ENCODE results near the gene MYO1E. TPM values are rescaled to one million over a fixed set of nuclear protein-coding genes. Genes with fewer than 3 reads are reported as not detected.

Gene MYO1E
- polyA plus RNA-seq, 1 donor = 126 TPM

DNA sequence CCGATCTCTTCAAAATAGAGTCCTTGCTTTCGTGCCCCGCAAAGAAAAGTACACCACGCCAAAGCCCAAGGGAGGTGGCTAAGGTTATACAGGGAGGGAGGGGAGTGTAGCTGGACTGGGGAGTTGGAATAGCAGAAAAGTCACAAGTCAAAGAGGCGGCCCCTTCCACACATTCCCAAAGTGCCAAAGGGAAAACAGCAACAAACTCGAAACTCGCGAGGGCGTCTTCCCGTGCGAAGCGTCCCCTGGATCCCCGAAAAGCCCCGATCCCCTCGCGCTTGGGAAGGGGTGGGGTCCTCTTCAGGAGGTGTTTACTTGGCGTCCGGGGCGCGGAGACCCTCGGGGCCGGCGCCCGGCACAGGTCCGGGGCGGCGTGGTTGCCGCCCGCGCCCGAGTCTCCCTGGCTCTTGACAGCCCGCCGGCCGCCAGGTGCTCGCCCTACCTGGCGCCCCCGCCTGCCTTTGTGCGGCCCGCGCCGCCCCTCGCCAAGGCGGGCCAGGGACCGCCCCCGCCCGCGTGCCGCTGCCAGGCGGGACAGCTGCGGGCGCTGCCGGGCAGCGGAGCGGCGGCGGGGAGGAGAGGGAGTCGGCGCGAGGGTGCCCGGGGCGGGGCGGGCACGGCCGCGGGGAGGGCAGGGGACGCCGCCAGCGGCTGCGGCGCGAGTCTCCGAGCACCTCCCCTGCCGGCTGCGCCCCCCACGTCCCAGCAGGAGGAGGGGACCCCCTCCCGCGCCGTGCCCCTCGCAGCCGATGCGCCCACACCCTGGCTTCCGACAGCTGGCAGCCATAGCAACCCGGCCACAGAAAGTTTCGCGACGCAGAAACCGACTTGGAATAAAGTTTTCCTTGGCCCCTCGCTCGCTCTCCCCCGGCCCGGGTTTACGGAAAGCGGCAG, 966 bp downstream of the MYO1E start:
- Histone ChIP-seq H3K4me3 (ENCODE audit: low read length) (peak overlapping the region; percentile 95), H3K27ac (ENCODE audit: low read length) (peak overlapping the region; percentile 96), H3K36me3 (ENCODE audit: control insufficient read depth, insufficient read depth, low read length) (no peaks in the 10 kb centered on the region), H3K9me3 (ENCODE audit: control insufficient read depth, low read depth, low read length) (no peaks in the 10 kb centered on the region), H3K27me3 (ENCODE audit: control insufficient read depth, insufficient read depth, low read length) (no peaks in the 10 kb centered on the region), H3K4me1 (ENCODE audit: control insufficient read depth, insufficient read depth, low read length) (peaks cover 5% of the 10 kb centered on the region)
- DNase-seq = peak; percentile 23 to 63
- WGBS (ENCODE audit: insufficient coverage, low lambda C conversion rate) = no CpG with 5 or more reads among the region's 93 CpGs

DNA sequence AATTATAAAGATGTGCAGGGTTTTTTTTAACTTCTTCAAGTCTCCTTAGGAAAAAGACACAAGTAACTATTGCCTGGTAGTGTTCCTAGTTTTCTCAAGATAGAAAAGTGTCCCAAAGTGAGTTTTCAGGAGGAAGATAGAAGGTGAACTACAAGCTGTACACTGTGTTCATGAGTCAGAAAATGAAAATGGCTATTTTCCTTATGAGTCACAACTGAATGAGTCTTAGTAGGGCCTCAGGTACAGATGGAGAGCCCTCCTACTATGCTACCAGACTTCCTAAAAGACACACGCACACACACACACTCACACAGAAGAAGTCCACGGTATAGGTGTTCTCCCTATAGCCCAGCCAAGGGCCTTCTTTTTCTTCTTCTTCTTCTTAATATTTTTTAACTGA, 3.1 kb downstream of the MYO1E start:
- no peak for DNase-seq
- peaks cover 5% of the 10 kb centered on the region for H3K4me1 ChIP-seq (ENCODE audit: control insufficient read depth, insufficient read depth, low read length)
- H3K4me3 ChIP-seq (ENCODE audit: low read length) = no peak overlapping the region
- no peaks in the 10 kb centered on the region for H3K36me3 ChIP-seq (ENCODE audit: control insufficient read depth, insufficient read depth, low read length)
- H3K27me3 ChIP-seq (ENCODE audit: control insufficient read depth, insufficient read depth, low read length) = no peaks in the 10 kb centered on the region
- H3K9me3 ChIP-seq (ENCODE audit: control insufficient read depth, low read depth, low read length) = no peaks in the 10 kb centered on the region
- H3K27ac ChIP-seq (ENCODE audit: low read length) = no peak overlapping the region
- no CpG with 5 or more reads among the region's 2 CpGs for WGBS (ENCODE audit: insufficient coverage, low lambda C conversion rate)

DNA sequence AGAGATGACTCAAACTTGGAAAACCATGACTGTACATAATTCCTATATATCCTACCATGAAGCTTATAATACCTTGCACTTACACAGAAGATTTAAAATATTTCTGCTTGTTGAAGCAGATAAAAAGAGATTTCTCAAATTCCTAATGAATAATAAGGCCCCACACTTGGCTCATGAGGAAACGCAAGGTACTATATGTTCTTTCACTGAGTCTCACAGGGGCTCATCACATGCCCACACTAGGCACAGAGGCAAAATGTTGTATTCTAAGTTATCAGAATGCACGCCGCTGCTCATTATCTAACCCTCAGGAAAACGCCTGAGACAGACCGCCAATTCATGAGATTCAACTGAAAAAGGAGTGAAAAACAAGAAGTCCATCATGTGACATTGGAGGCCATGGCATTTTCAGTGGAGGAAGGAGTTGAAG, 5.6 kb downstream of the MYO1E start:
- peaks cover 5% of the 10 kb centered on the region for H3K4me1 ChIP-seq (ENCODE audit: control insufficient read depth, insufficient read depth, low read length)
- H3K36me3 ChIP-seq (ENCODE audit: control insufficient read depth, insufficient read depth, low read length) = peaks cover 4% of the 10 kb centered on the region
- H3K27ac ChIP-seq (ENCODE audit: low read length) = no peak overlapping the region
- WGBS (ENCODE audit: insufficient coverage, low lambda C conversion rate) = 80% methylated on average over 2 of the region's 5 CpGs
- no peak for DNase-seq
- no peaks in the 10 kb centered on the region for H3K9me3 ChIP-seq (ENCODE audit: control insufficient read depth, low read depth, low read length)
- no peak overlapping the region for H3K4me3 ChIP-seq (ENCODE audit: low read length)
- no peaks in the 10 kb centered on the region for H3K27me3 ChIP-seq (ENCODE audit: control insufficient read depth, insufficient read depth, low read length)

DNA sequence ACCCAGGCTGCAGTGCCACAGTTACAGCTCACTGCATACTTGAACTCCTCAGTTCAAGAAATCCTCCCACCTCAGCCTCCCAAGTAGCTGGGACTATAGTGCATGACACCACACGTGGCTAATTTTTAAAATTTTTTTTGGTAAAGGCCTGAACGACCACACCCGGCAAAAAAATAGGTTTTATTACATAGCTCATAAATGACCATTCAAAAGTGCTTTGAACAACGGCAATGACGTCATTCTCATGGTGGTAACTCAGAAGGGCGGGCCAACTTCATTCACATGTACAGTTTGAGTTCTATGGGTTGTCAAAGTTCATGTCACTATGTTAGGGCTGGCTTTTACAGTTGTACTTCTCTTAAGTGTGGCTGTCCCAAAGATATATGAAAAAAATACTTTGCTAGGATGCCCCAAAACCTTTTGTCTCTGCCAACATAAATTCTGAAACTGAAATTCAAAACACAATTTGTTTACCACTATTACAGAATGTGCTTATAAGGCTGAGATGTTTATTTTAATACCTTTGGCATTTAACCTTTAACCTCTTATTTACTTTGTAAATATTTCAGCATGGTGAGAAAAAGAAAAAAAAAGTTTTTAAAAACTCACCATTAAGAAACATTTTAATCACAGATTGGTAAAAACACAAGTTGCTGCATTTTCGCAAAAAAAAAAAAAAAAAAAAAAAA, 6.2 kb downstream of the MYO1E start:
- peak in 1 of 2 donors; percentile 46 for DNase-seq
- peaks cover 5% of the 10 kb centered on the region for H3K4me1 ChIP-seq (ENCODE audit: control insufficient read depth, insufficient read depth, low read length)
- no peaks in the 10 kb centered on the region for H3K27me3 ChIP-seq (ENCODE audit: control insufficient read depth, insufficient read depth, low read length)
- 0% methylated on average over 1 of the region's 7 CpGs for WGBS (ENCODE audit: insufficient coverage, low lambda C conversion rate)
- no peaks in the 10 kb centered on the region for H3K9me3 ChIP-seq (ENCODE audit: control insufficient read depth, low read depth, low read length)
- H3K36me3 ChIP-seq (ENCODE audit: control insufficient read depth, insufficient read depth, low read length) = peaks cover 4% of the 10 kb centered on the region
- H3K4me3 ChIP-seq (ENCODE audit: low read length) = no peak overlapping the region
- no peak overlapping the region for H3K27ac ChIP-seq (ENCODE audit: low read length)

DNA sequence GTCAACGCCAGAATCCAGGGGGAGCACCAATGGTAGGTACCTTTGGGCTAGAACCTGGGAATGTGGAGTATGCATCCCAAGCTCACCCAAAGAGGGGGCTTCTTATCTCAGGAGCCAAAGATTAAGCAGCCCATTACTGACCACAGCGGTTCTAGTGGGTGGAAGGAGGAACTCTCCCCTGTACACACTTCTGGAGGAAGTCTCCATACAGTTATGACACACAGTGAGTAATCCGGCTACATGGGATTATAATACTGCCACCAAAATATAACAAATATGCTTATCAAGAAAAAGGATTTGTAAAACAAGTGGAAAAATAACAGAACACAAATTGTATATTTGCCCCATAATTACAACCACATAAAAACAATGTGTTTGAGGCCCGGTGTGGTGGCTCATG, 8.4 kb downstream of the MYO1E start:
- Histone ChIP-seq H3K36me3 (ENCODE audit: control insufficient read depth, insufficient read depth, low read length) (peaks cover 4% of the 10 kb centered on the region), H3K27me3 (ENCODE audit: control insufficient read depth, insufficient read depth, low read length) (no peaks in the 10 kb centered on the region), H3K4me3 (ENCODE audit: low read length) (no peak overlapping the region), H3K4me1 (ENCODE audit: control insufficient read depth, insufficient read depth, low read length) (peaks cover 5% of the 10 kb centered on the region), H3K9me3 (ENCODE audit: control insufficient read depth, low read depth, low read length) (no peaks in the 10 kb centered on the region), H3K27ac (ENCODE audit: low read length) (no peak overlapping the region)
- DNase-seq = no peak
- WGBS (ENCODE audit: insufficient coverage, low lambda C conversion rate) = no CpG with 5 or more reads among the region's 4 CpGs

DNA sequence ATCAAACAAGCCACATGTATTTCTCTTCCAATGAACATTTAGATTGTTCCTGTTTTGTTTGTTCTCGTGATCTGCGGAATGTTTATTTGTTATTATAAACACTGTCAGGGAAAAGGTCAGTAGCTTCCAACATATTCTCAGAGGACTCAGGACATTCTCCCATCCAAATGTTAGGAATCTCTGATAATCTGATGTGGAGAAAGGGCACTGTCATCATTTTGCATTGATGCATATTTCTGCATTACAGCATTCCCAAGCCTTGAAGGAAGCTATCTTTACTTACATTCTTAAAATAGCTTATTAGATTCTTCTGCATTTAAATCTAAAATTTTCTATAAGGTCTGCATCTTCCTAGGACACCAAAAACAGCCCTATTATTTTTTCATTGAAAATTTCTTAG, 10.3 kb downstream of the MYO1E start:
- no peak overlapping the region for H3K4me3 ChIP-seq (ENCODE audit: low read length)
- no peak for DNase-seq
- WGBS (ENCODE audit: insufficient coverage, low lambda C conversion rate) = 83% methylated on average over 1 of the region's 2 CpGs
- peaks cover 4% of the 10 kb centered on the region for H3K4me1 ChIP-seq (ENCODE audit: control insufficient read depth, insufficient read depth, low read length)
- no peak overlapping the region for H3K27ac ChIP-seq (ENCODE audit: low read length)
- no peaks in the 10 kb centered on the region for H3K27me3 ChIP-seq (ENCODE audit: control insufficient read depth, insufficient read depth, low read length)
- H3K9me3 ChIP-seq (ENCODE audit: control insufficient read depth, low read depth, low read length) = no peaks in the 10 kb centered on the region
- peaks cover 6% of the 10 kb centered on the region for H3K36me3 ChIP-seq (ENCODE audit: control insufficient read depth, insufficient read depth, low read length)

DNA sequence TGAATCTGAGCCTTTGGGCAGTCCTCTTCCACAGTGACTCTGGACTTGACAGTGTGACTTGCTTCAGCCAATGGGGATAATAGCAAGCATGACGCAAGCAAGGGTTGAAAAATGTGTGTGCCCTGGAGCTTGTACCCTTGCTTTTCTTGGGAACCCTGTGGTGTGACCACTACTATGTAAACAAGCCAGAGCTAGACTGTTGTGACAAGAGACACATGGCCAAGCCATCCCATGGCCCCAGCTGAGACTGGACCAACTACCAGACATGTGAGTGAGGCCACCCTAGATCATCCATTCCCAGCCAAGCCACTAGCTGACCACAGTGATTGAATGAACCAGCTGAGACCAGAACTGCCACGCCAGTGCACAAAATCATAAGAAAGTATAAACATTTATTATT, 11.8 kb downstream of the MYO1E start:
- Histone ChIP-seq H3K36me3 (ENCODE audit: control insufficient read depth, insufficient read depth, low read length) (peaks cover 6% of the 10 kb centered on the region), H3K4me3 (ENCODE audit: low read length) (no peak overlapping the region), H3K9me3 (ENCODE audit: control insufficient read depth, low read depth, low read length) (no peaks in the 10 kb centered on the region), H3K27ac (ENCODE audit: low read length) (no peak overlapping the region), H3K27me3 (ENCODE audit: control insufficient read depth, insufficient read depth, low read length) (no peaks in the 10 kb centered on the region), H3K4me1 (ENCODE audit: control insufficient read depth, insufficient read depth, low read length) (no peaks in the 10 kb centered on the region)
- no CpG with 5 or more reads among the region's 2 CpGs for WGBS (ENCODE audit: insufficient coverage, low lambda C conversion rate)
- no peak for DNase-seq

DNA sequence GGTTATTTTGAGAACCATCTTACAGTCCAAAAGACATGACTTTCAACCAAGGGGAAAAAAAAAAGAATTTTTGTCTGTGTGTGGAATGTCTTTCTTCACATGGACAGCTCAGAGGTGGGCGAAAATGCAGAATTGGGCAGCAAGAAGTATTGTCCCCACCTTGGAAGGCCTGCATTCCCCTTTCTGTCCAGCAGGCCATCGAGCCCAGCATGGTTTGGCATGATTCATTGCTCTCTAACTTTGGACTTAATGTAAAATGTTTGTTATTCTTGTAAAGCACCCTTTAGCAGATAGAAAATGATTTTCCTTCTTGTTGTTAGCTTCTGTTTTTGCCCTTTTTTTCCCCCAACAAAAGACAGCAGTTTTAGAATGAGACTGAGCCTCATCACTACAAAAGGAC, 12.4 kb downstream of the MYO1E start:
- DNase-seq = no peak
- H3K4me1 ChIP-seq (ENCODE audit: control insufficient read depth, insufficient read depth, low read length) = no peaks in the 10 kb centered on the region
- no peak overlapping the region for H3K4me3 ChIP-seq (ENCODE audit: low read length)
- H3K27me3 ChIP-seq (ENCODE audit: control insufficient read depth, insufficient read depth, low read length) = no peaks in the 10 kb centered on the region
- no CpG with 5 or more reads among the region's 2 CpGs for WGBS (ENCODE audit: insufficient coverage, low lambda C conversion rate)
- no peak overlapping the region for H3K27ac ChIP-seq (ENCODE audit: low read length)
- no peaks in the 10 kb centered on the region for H3K9me3 ChIP-seq (ENCODE audit: control insufficient read depth, low read depth, low read length)
- peaks cover 6% of the 10 kb centered on the region for H3K36me3 ChIP-seq (ENCODE audit: control insufficient read depth, insufficient read depth, low read length)

DNA sequence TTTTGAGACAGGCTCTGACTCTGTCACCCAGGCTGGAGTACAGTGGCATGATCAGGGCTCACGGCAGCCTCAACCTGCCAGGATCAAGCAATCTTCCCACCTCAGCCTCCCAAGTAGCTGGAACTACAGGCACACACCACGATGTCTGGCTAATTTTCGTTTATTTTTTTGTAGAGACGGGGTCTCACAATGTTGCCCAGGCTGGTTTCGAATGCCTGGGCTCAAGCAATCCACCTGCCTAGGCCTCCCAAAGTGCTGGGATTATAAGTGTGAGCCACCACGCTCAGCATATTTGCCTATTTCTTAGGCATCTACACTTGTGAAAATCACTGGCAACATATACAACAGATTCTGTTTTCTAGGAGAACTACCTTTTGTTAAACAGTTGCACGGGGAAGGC, 16.9 kb downstream of the MYO1E start:
- Histone ChIP-seq H3K4me1 (ENCODE audit: control insufficient read depth, insufficient read depth, low read length) (no peaks in the 10 kb centered on the region), H3K4me3 (ENCODE audit: low read length) (no peak overlapping the region), H3K36me3 (ENCODE audit: control insufficient read depth, insufficient read depth, low read length) (peaks cover 2% of the 10 kb centered on the region), H3K27me3 (ENCODE audit: control insufficient read depth, insufficient read depth, low read length) (no peaks in the 10 kb centered on the region), H3K27ac (ENCODE audit: low read length) (no peak overlapping the region), H3K9me3 (ENCODE audit: control insufficient read depth, low read depth, low read length) (no peaks in the 10 kb centered on the region)
- 90% methylated on average over 2 of the region's 7 CpGs for WGBS (ENCODE audit: insufficient coverage, low lambda C conversion rate)
- DNase-seq = no peak

DNA sequence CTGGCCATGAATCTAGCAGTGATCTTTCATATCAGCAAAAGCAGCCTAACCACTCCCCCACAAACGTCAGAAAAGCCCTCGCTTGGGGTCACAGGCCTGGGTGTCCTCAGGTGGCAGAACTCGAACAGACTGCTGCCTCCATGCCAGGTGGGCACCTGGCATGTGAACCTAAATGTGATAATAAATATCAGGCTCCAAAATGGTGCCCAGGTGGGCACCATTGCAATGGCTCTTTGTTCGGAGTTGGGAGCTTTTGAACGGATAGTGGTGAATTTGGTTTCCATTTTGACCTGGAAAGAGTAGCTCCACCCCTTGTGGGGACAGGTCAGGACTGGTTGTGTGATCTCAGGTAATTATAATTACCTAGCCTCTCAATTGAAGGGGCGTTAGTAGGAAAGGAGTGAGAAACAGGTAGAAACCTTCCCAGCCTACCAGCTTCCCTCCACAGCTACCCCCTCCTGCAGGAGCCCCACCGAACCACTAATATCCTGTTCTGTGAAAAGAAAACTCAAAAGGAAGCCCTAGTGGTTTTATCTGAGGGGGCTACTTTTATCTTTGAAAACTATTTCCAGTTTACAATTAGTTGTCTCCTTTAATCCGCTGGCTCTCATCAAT, 18.1 kb downstream of the MYO1E start:
- DNase-seq = no peak
- H3K4me3 ChIP-seq (ENCODE audit: low read length) = no peak overlapping the region
- H3K27ac ChIP-seq (ENCODE audit: low read length) = no peak overlapping the region
- H3K27me3 ChIP-seq (ENCODE audit: control insufficient read depth, insufficient read depth, low read length) = no peaks in the 10 kb centered on the region
- peaks cover 10% of the 10 kb centered on the region for H3K4me1 ChIP-seq (ENCODE audit: control insufficient read depth, insufficient read depth, low read length)
- WGBS (ENCODE audit: insufficient coverage, low lambda C conversion rate) = 83% methylated on average over 1 of the region's 8 CpGs
- H3K9me3 ChIP-seq (ENCODE audit: control insufficient read depth, low read depth, low read length) = no peaks in the 10 kb centered on the region
- peaks cover 2% of the 10 kb centered on the region for H3K36me3 ChIP-seq (ENCODE audit: control insufficient read depth, insufficient read depth, low read length)
